GM12878 (cell line): ENCODE data around the gene MYH6.

Experiments used
- ATF7 ChIP-seq: fragments of 450-650 bp; IDR thresholded peaks from 2 replicates; pipeline ENCODE4 v1.6.1; 2016; ENCODE audit warnings: low read depth, mild to moderate bottlenecking
- CHD1 ChIP-seq: IDR thresholded peaks from 2 replicates; pipeline ENCODE4 v1.6.1; 2012; ENCODE audit warnings: low read depth, low read length, improper control_type of control experiment
- PKNOX1 ChIP-seq: fragments of 450-650 bp; IDR thresholded peaks from 2 replicates; pipeline ENCODE4 v1.6.1; 2016; ENCODE audit warnings: mild to moderate bottlenecking
- POLR2A ChIP-seq: IDR thresholded peaks from 2 replicates; pipeline ENCODE4 v1.6.1; 2011; ENCODE audit warnings: low read depth, mild to moderate bottlenecking, low read length
- RAD21 ChIP-seq: IDR thresholded peaks from 2 replicates; pipeline ENCODE4 v1.6.1; 2011; ENCODE audit warnings: mild to moderate bottlenecking, low read depth, low read length, moderate library complexity; ENCODE audit not compliant: insufficient read depth
- TF ChIP-seq, protein P1 (sequence below), 3 experiments: IDR thresholded peaks in 2 of 3; conservative IDR thresholded peaks in 1 of 3; 2 replicates each; pipeline ENCODE4 v1.5.1; 2011; ENCODE audit warnings: low read depth in 3 of 3, low read length in 3 of 3, mild to moderate bottlenecking in 3 of 3, control low read depth in 2 of 3, moderate library complexity in 2 of 3, inconsistent platforms in 1 of 3, mixed read lengths in 1 of 3; ENCODE audit not compliant: control insufficient read depth in 2 of 3, insufficient read depth in 1 of 3; ENCODE audit errors: extremely low read depth in 1 of 3

DNA sequence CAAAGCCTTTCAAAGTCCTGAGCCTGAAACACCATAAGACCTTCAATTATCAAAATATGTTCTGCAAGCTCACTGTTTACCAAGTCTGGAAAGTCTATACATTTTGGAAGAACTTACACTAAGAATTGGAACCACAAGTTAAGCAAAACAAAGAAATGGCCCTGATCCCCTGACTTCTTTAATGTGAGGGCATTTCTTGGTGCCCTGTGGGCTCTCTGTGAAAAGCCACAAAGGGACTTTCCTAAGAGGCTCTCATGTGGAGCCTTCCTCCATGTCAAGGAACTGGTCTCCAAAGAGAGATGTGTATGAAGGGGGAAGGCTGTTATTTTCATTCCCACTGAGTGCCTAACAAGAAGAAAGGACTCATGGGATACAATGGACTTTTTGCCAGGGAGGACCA is 13.5 kb upstream of the MYH6 start:
- TF ChIP-seq ATF7 = no peak
- no peak for TF ChIP-seq POLR2A
- TF ChIP-seq, protein P1, sequence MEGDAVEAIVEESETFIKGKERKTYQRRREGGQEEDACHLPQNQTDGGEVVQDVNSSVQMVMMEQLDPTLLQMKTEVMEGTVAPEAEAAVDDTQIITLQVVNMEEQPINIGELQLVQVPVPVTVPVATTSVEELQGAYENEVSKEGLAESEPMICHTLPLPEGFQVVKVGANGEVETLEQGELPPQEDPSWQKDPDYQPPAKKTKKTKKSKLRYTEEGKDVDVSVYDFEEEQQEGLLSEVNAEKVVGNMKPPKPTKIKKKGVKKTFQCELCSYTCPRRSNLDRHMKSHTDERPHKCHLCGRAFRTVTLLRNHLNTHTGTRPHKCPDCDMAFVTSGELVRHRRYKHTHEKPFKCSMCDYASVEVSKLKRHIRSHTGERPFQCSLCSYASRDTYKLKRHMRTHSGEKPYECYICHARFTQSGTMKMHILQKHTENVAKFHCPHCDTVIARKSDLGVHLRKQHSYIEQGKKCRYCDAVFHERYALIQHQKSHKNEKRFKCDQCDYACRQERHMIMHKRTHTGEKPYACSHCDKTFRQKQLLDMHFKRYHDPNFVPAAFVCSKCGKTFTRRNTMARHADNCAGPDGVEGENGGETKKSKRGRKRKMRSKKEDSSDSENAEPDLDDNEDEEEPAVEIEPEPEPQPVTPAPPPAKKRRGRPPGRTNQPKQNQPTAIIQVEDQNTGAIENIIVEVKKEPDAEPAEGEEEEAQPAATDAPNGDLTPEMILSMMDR (IDR thresholded peaks at IDR 0.05 in 2 of 3, conservative IDR thresholded peaks at IDR 0.05 in 1 of 3; ENCODE audit: control insufficient read depth in 2 of 3, extremely low read depth in 1 of 3, insufficient read depth in 1 of 3, low read depth in 3 of 3, low read length in 3 of 3) = no peak
- TF ChIP-seq RAD21 = no peak
- no peak for TF ChIP-seq CHD1
- no peak for TF ChIP-seq PKNOX1
